AG09319 (cell line): ENCODE data around the gene USP6NL.

ENCODE experiments used
- DNase-seq: peaks from one replicate; pipeline ENCODE4 v3.0.0-alpha.2; 2010; ENCODE audit warnings: low read depth; ENCODE audit errors: extremely low read depth
- CTCF ChIP-seq: IDR thresholded peaks from 2 replicates; pipeline ENCODE4 v1.5.1; 2011; ENCODE audit warnings: low read depth, mild to moderate bottlenecking, inconsistent platforms, low read length, moderate library complexity

Gene USP6NL

DNA sequence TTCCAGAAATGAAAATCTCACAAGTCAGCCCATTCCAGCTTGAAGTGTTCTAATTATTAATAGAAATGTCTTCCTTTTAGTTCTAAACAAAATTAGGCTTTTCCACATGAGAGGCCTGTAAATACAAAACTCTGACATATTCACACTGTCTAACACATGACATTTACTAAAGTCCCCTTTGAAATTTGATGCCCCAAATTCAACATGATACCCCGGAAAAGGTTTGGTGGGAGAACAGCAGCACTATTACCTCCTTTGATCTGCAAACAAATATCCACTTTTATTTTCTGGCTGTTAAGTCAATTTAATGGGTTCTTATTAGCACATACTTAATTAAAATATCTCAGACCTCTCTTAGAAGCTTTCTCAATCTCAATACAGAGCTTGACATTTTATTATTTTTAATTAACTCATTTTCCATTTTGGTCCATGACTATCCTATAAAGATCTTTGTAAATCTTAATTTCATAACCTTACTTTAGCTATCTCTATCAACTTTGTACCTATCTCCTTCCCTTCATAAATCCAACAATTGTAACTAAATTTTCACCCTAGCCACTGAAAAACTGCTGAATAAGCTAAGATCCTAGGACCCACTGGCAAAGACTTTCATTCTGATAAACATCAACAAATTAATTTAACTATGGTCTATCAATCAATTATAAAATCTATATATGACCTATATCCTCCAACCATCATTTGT, 63.2 kb downstream of the USP6NL start:
- no peak for DNase-seq
- TF ChIP-seq CTCF: no peak

DNA sequence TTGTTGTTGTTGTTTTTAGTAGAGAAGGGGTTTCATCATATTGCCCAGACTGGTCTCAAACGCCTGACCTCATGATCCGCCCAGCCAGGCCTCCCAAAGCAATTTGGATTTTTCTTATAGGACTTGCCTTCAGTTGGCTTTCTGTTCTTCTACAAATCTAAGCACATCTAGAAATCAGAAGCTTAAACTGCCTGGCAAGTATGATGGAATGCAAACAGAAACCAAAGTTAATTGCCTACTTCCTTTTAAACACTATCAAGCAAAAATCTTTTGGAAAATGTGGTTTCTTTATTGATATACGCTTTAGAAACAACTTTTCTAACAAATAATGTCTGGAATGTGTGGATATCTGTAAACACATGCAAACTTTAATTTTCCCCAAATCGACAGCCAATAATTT, 64.9 kb downstream of the USP6NL start:
- DNase-seq: no peak
- TF ChIP-seq CTCF: no peak

GRCh38 chr10:11541296-11541695, 70.2 kb downstream of the USP6NL start:
- DNase-seq: no peak
- no peak for TF ChIP-seq CTCF

DNA sequence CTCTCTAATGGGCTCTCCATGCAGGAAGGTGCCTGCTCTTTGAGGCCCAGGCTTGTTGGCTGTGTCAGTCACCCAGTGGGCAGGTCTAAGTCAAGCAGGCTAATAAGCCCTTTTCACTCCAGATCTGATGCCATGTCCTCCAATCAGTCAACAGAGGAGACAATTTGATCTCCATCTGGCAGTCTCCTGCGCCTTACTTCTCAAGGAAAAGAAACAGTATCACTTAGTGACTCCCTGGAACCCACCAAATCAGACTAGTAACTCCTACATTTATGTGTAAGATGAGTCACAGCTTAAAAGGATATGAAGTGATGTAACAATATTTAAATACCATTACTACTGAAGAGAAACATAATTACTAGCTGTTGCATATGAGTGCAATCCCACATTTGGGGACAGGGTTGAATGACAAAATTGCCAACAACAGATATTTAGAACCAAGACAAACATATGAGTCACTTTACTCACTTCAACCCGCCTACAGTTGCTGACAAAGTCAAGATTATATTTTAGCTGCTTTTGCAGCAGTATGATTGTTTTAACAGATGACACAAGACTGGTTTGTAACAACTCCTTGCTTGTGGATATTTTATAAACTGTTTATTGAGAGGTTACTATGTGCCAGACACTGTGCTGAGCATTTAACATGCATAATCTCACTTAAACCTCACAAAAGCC, 72.1 kb downstream of the USP6NL start:
- DNase-seq: no peak
- no peak for TF ChIP-seq CTCF

GRCh38 chr10:11538834-11539190, 72.6 kb downstream of the USP6NL start:
- DNase-seq: no peak

GRCh38 chr10:11536228-11536627, 75.2 kb downstream of the USP6NL start:
- DNase-seq: no peak
- TF ChIP-seq CTCF: no peak

More at GRCh38 chr10:11538834-11539190, 72.6 kb downstream of the USP6NL start:
- no peak for TF ChIP-seq CTCF

GRCh38 chr10:11535346-11535959, 76.0 kb downstream of the USP6NL start:
- no peak for TF ChIP-seq CTCF

More at GRCh38 chr10:11535346-11535959, 76.0 kb downstream of the USP6NL start:
- DNase-seq: no peak
